Measurements from ENCODE around the gene FILIP1L.
A peak's percentile ranks its signal among the peaks of the same experiment; 100 is the strongest.

FILIP1L gene
- 0.54 to 1.9 (median 0.68) reads per million in 4 donors for total RNA-seq

DNA sequence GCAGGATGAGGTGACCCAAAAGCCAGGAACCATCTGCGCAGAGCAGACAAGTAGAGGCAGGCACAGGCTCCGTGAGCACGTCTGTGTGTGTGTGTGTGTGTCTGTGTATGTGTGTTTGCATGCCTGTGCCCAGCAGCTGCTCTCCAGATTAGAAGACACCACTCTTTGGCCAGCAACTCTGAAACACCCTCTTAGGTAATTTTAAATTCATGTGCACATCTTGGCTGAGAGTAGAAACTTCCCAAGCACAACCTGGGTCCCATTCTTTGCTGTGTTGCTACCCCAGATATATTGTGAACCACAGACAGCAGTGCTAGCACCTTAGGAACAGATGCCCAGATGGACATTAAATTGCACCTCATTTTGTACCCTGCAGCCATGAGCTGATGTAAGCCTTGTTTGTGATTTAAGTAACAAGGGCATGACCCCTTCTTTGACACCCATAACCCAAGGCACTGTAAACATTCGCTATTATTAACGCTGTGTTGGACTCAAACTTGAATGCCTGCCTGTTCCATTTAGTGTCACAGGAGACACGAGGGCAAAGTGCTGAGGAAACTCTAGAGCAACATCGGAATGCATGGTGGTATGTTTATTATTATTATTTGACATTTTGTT, at the start of gene FILIP1L:
TSS of gene FILIP1L (minus strand) at position 89 of the 618 bp plus-strand sequence.
- no peak for DNase-seq

DNA sequence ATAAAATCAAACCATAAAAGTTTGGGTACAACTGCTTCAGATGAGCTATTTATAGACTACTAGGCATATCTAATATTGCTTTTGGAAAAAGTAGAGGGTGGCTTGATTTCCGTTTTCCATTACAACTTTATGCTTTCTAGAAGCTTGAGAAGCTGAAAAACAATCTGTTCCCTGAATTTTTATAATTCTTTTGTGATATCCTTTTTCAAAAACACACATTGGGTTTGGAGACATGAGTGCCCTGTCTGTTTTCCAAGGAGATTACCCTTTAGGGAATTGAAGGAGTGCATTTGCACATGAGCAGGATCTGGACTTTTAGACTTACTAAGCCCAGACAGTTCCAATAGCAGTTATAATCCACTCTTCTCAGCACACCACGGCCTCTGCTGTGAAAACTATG, 49.5 kb upstream of the FILIP1L start:
- no peak for DNase-seq

DNA sequence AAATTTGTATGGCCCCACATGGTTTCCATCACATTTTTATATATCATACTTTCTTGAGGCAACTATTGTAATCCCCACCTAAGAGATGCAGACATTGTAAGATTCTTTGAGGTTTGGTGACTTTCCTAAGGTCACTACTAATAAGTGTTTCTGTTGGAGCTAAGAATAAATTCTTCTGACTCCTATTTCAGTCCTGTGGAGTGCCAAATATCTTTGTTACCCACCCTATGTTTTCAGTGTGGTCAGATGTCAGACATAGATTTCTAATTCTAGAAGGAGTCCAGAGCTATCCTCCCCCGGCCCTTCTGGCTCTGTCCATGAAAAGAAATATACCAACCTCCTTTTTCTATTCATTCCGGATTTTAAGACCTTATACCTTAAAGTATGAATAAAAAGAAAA, 46.2 kb upstream of the FILIP1L start:
- no peak for DNase-seq

DNA sequence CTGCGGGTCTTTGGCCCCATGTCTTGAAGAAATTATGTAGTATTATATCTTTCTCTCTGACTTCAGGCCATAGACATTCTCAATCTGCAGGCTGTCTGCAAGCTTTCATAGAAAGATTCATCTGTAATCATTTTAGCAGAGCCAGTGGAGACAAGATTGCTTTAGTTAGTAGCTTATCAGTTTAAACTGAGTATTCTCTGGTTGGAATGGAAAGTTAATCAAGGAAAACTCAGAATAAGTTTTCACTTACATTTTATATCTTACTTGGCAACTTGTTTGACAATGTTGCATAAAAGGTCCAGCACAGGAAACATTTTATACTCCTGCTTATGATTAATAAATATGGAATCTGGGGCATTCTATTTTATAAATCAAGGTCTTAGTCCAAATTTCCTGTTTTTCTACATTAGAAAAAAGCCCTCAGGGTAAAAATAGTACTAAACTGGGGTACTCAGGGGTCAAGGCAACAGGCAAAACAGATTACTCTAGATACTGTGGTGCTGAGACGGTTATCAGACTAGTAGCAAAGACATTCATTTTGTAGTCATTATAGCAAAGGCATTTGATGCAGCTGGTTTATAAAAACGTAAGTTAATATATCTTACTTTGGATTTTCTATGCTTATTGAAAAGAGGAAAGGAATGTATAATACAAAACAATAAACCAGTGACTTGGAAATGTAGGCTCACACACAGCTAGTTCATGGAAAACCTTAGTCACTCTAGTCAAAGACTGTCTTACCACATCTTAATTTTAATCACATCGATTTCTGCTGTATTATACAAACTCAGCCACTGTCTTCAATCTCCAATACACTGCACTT, 45.2 kb upstream of the FILIP1L start:
- no peak for DNase-seq

DNA sequence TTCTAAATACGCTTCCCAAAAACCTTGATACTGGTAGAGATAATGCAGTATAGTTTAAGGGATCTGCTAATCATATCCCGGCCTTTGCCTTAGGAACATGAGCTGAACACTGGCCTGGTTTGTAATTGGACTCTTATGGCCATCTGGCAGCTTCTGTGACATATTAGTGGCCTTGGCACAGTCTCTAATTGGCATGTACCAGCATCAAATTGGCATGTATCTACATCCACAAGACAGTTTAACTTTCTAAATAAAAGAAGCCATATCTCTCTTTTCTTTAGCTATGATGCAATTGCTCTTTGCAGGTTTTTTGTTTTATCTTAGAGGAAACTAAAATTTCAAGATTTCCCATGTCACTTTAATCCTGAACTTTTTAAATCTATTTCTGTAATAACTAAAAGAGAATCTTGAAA, 44.6 kb upstream of the FILIP1L start:
- no peak for DNase-seq

DNA sequence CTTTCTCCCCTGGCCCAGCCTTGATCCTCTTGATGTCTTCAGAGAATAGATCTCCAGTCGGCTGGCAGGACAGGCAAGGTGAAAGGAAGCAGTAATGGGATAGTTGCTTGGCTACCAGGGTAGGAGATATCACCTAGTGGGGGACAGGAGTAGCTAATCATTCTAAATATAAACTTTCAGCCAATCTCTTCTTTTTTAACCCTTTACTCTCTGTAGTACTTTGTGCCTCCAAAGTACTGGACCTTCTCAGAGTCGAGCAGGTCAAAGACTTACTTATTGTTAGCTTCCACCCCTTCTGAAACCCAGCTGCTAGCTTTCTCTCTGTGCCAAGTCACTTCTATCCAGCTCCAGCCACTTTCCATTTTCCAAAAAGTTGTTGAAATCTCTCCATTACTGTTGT, 43.4 kb upstream of the FILIP1L start:
- no peak for DNase-seq

DNA sequence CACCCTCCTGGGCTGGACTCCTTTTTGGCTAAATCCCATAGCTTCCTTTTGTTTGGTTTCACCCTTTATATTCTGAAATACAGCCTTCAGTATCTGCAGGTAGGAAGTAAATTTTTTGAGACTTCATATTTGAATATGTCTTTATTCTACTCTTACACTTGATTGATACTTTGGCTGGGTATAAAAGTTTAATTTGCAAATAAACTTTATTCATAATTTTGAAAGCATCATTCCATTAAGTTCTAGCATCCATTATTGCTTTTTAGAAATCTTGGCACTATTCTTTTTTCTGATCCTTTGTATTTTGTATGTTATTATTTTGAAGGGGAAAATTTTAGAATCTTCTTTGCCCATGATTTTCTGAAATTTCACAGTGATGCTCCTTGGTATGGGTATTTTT, 41.3 kb upstream of the FILIP1L start:
- no peak for DNase-seq

DNA sequence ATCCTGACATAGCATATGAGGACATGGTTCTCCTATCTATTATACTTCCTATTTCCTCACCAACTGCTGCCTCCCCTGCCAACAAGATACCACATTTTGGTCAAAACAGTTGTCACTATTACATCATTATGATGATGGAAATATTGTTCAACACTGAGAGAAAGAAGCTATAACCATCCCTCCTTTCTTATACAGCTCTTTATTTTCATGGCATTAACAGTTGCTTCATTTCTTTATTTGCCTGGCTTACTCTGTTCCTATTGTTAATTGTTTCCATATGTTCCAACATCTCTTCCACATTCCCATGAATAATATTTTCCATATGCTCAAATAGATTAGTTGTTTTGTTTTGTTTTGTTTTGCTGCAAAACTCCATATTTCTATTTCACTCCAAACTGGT, 40.8 kb upstream of the FILIP1L start:
- no peak for DNase-seq

DNA sequence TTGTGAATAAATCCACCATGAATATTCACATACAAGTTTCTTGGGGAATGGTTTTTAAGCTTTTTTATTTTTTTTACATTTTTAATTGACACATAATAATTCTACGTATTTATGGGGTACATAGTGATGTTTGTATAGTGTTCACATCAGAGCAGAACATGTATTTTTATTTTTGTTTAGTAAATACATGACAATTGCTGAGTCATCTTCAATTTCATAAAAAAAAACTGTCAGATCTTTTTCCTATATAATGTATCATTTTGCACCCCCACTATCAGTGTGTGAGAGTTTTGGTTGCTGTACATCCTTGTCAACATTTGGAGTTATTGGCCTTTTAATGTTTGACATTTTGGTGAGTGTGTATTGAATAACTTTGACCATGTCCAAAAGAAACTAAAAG, 39.9 kb upstream of the FILIP1L start:
- DNase-seq: no peak

DNA sequence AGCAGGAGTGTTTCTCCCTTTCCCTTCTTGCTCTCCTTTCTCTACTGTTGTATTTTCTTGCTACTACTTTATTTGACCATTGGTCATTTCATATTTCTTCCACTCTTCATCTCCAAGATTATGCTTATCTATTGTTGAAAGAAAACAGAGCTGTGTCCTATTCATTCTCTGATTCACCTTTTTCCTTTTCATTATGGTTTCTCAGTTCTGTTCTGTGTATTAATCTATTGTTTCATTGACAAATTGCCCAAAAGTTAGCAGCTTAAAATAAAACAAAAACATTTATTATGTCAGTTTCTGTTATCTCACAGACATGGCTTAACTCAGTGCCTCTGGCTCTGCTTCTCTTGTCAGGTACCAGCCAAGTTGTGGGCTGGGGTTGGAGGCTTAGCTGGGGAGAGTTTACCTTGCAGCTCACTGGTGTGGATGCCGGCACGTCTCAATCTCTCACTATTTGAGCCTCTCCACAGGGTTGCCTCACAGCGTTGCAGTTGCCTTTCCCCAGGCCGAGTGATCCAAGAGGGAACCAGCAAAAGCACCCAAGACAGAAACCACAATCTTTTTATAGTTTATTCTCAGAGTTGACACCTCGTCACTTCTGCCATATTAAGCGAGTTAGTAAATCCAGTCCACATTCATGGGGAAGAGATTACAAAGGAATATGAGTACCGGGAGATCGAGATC, 36.9 kb upstream of the FILIP1L start:
- DNase-seq: no peak

DNA sequence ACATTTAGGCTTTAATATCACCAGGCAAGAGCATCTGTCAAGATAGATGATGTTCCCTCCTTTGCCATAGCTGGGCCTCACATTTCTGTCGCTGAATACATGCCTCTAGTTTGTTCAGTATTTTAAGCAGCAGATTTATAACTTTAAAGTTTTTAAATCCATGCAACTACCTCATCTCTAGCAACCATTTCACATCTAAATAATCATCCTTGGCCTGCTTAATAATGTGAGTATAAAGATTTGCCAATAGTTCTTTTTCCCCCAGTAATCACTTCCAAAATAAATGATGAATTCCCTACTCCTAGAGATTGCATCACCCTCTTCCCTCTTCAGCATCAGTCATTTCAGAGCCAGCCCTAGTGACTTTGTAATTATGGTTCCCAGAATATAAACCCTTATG, 36.2 kb upstream of the FILIP1L start:
- no peak for DNase-seq

DNA sequence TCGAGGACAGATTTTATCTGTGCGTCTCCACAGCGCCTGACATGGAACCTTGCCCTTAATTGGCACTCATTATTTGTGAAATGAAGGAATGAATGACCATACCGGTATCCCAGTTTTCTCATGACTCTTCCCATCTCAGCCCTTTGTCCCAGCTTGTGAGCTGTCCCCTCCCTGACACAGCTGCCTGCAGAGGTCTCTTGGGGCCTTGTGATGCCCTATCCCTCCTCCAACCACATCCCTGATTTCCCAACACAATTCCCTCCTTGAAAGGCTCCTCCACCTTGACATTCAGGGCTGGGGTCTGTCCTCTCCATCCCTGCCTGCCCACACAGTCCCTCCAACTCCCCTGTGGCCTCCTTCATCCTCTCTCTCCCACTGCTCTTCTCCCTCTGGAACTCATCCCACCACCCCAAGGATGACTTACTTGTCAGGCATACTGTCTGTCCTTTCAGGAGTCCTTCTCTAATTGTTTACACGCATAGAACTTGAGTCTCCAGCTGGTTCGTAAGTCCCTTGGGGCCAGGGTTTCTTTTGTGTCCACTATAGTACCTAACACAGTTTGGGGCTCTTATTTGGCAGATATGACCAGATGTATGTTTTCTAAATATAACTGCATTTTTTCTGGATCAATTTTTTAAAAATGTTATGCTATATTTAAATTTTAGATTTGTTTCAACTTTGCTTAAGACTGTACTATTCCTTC, 35.6 kb upstream of the FILIP1L start:
- DNase-seq: no peak

DNA sequence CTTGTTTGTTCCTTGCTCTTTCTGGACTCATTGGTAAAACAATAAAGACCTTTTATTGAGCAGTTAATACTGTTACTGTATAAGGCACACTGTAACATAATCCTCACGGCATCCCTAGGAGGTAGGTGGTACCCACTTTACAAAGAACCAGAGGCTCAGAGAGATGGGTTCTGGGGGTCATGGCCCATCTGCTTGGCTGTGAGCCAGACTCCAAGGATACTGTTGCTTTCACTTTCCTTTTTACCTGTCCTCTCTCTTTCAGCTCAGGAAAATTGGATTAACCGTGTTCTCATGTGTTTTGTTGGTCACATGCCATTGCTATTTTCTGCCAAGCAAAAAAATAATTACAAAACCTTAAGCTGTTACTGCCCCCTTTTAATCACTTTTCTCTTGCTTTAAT, 34.8 kb upstream of the FILIP1L start:
- no peak for DNase-seq

DNA sequence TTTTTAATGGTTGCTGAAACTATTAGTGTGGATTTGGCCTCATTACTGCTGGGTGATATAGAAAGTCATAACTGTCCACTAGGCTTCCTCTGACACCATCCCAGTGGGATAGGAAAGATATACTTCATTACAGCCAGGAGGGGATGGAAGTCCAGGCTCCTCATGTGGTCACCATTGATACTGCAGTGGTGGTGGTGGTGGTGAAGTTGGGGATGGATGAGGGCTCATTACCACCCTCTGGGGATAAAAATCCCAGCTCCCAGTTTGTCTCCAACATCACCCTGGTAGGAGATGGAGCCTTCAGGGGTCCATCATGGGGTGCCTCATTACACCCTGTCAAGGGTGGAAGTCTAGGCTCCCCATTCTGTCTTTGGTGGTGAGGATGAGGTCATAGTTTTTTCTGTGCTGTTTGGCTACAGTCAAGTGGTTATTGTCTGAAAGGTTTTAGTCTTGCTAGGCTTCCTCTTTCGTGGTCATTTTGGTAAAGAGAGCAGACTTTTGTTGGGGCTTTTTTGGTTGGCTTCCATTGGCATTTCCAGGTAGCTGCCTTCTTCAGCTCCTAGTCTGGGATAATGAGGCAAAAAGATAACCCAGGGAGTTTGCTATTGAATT, 30.1 kb upstream of the FILIP1L start:
- peak in 1 of 5 donors; percentile 40 for DNase-seq

DNA sequence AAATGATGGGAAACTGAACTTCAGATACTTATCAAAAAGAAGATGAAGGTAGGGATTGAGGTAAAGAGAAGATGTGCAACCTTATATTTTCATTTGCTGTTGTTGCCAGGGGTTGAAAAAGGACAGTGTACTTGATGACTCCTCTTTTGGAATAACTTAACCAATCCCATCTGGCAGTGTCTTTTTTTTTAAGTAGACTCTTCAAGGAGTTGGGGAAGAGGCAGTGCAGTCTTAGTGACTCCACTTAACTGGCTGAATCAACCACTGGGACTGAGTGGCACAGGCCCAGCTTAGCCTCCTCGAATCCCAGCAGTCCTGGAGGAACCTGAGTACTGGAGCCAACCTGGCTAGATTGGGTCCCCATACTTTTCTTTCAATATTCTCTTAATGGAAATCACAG, 27.3 kb upstream of the FILIP1L start:
- no peak for DNase-seq

DNA sequence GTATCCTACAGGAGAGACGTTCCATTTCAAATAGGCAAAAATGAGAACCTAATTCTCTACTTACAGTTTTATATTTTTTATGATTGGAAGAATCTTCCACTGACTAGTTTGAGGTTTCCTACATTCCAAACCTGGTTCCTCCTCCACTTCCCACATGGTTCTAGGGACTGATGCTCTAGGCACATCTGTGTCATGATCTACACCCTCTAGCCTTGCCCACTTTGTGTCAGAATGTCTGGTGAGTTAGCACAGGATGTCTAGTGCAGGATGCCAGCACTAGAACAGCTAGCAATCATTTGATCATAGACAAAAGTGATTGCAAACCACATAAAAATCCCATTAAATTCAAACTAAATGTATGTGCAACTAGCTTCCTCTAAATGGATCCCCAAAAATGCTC, 26.7 kb upstream of the FILIP1L start:
- DNase-seq: no peak

DNA sequence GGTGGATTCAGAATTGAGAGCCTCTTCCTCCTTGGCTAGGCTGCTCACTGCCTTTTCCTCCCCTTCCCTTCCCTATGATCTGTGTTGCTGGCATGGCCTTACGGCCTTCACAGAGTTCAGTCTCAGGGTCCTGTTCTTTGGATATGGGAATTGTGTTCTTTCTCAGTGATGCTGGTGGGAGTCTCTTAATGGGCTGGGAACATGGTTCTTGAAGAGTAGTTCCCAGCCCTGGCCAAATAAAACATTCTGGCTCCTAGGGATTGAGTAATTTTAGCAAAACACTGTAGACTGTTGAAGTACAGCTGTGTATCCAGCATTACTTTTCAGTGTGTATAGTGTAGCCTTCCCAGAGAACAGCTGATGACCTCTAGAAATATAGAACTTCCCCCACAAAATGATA, 22.6 kb upstream of the FILIP1L start:
- DNase-seq: no peak

DNA sequence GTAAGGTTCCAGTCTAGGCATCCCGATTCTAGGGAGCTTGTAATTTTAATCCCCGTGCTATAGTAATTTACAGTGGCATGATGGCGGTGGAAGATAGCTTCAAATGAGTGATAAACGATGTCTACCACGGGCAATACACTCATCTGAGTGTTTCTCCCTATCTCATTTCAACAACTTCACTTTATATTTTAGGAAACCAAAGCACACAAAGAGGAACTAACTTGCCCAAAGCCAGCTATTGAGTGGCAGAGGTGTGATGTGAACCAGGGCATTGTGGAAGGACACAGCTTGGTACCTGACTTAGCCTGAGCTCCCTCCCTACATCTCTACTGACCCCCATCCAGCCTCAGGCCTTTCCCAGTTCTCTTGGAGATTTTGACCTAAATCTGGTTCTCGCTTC, 16.9 kb upstream of the FILIP1L start:
- DNase-seq: no peak

DNA sequence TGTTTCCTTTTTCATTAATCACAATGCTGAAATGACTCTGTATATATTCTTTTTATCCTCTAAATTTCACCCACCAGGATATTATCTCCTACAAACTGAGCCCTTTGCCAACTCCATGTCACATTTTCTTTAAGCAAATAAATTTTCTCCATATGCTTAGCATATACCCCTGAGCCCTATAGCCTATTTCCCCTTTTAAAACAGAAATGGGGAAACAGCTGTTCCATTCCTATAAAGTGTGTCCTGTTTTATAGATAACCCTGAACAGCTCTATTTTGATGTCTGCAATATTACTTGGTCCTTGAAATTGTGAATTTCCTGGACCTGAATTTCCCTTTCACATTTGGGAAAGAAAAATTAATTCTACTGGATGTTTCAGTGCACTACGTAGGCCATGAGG, 15.6 kb upstream of the FILIP1L start:
- DNase-seq: no peak

DNA sequence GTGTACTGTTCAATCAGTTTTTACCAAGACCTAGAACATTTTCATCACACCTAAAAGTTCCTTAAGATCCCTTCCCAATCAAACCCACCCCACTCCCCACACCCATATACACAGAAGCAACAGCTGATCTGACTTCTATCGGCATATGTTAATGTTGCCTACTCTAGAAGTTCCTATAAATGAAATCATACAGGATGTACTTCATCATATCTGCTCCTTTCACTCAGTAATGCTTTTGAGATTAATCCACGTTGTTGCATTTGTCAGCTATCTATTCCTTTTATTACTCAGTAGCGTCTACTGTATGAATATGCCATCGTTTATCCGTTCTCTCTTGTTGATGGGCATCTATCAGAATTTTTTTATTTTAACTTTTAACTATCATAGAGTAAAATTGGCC, 14.3 kb upstream of the FILIP1L start:
- no peak for DNase-seq

DNA sequence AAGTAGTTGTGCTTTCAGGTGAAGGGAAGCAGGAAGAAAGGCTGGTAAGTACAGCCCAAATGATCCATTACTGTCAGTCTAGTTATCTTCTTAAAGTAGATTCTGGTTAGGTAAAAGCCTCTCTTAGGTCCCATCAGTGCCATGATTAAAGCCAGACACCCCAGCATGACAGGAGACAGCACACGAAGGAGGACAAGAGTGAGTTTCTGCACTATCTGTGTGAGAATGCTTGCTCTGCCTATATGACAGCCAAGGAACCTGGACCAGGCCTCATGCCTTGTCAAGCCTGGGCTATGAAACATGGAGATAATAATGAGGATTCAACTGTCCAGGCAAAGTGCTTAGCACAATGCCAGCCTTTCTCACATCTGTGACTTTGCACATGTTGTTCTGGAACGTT, 13.5 kb upstream of the FILIP1L start:
- no peak for DNase-seq

DNA sequence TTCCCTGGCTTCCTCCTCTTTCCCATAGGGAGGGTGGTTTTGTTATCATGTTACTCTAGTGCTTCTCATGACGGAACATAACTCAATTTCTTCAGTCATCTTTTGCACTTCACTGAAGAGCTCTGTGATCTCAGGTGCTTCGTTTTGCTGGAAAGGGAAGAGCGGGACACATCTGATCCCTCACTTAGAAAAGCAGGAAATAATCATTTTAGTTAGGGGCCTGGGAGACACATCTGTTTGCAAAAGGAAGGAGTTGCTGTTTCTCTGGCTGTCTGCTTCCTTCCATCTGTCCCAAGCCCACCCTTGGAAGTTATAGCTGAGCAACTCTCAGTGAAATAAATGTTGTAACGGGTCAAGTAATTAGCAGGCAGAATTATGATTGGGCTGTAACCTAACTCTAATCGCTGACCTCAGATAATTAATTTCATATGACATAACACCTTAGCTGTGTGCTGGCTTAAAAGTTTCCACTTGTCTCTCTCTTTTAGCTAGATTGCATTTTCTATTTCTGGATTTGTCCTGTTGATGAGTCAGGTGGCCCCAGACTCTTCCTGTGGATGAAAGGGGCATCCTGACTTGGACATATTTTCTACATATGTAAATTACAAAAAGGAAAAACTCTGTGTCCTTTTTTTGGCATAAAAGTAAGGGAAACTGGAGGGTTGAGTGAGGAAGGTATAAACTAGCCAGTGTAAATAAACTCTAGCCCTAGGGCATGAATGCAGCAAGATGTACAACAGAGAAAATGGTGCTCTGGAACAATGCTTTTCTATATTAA, 11.0 kb upstream of the FILIP1L start:
- DNase-seq: no peak
